K562 (cell line): ENCODE measurements around the gene ENKUR. TPM values are rescaled to one million over a fixed set of nuclear protein-coding genes. Genes with fewer than 3 reads are reported as not detected.

Source experiments
- ATF3 ChIP-seq, 2 experiments: fragments of 450-650 bp in 1 of 2; sonication (generic) in 1 of 2; formaldehyde crosslinking in 1 of 2; IDR thresholded peaks in 1 of 2; conservative IDR thresholded peaks in 1 of 2; 2 replicates each; pipeline versions ENCODE4 v1.6.1 to v1.8.1; 2016 to 2023; ENCODE audit warnings: mild to moderate bottlenecking in 2 of 2, moderate library complexity in 2 of 2, inconsistent platforms in 1 of 2, missing genetic modification reagents in 1 of 2
- BACH1 ChIP-seq: fragments of 200-800 bp; sonication (Bioruptor generic); IDR thresholded peaks from 2 replicates; pipeline ENCODE4 v1.6.1; 2016; ENCODE audit warnings: missing genetic modification characterization, missing compliant biosample characterization
- ETS1 ChIP-seq: conservative IDR thresholded peaks from 2 replicates; pipeline ENCODE4 v1.6.1; 2011; ENCODE audit warnings: low read depth, mild to moderate bottlenecking, low read length; ENCODE audit not compliant: control insufficient read depth
- KDM5B ChIP-seq: fragments of 200-600 bp; sonication (generic); IDR thresholded peaks from 2 replicates; pipeline ENCODE4 v1.6.1; 2012; ENCODE audit warnings: low read depth, mild to moderate bottlenecking, moderate library complexity, low read length, control low read depth, inconsistent platforms; ENCODE audit not compliant: insufficient replicate concordance
- MAZ ChIP-seq, 2 experiments: fragments of 450-650 bp in 1 of 2; sonication (generic) in 1 of 2; formaldehyde crosslinking; IDR thresholded peaks in 1 of 2; conservative IDR thresholded peaks in 1 of 2; 2 replicates each; pipeline versions ENCODE4 v1.4.0 to v1.5.0; 2020; ENCODE audit warnings: mild to moderate bottlenecking in 1 of 2, missing genetic modification reagents in 1 of 2
- MYC ChIP-seq, 2 experiments: fragments of 250-450 bp in 1 of 2; sonication (Bioruptor Pico) in 1 of 2; IDR thresholded peaks; 2 replicates each; pipeline versions ENCODE4 v1.5.1 to v1.6.1; 2012 to 2021; ENCODE audit warnings: low read depth in 2 of 2, borderline replicate concordance in 1 of 2, improper control_type of control experiment in 1 of 2, low read length in 1 of 2, mild to moderate bottlenecking in 1 of 2, moderate library complexity in 1 of 2
- NCOA4 ChIP-seq: fragments of 450-650 bp; IDR thresholded peaks from 2 replicates; pipeline ENCODE4 v1.6.1; 2018; ENCODE audit warnings: mild to moderate bottlenecking; ENCODE audit not compliant: partially characterized antibody
- POLR2H ChIP-seq: IDR thresholded peaks from 2 replicates; pipeline ENCODE4 v1.6.1; 2016; ENCODE audit warnings: missing genetic modification characterization, low read depth, mild to moderate bottlenecking, control low read depth, missing compliant biosample characterization, moderate library complexity
- STAT5A ChIP-seq: IDR thresholded peaks from 2 replicates; pipeline ENCODE4 v1.6.1; 2012; ENCODE audit warnings: low read length, inconsistent platforms, borderline replicate concordance
- TBP ChIP-seq: optimal IDR thresholded peaks from 2 replicates; pipeline ENCODE3; 2011; ENCODE audit warnings: low read depth, low read length, improper control_type of control experiment
- YY1 ChIP-seq, 3 experiments: IDR thresholded peaks; 2 replicates each; pipeline ENCODE4 v1.6.1; 2011; ENCODE audit warnings: low read length in 2 of 3, mild to moderate bottlenecking in 2 of 3, moderate library complexity in 2 of 3, borderline replicate concordance in 1 of 3, control low read depth in 1 of 3, low read depth in 1 of 3; ENCODE audit not compliant: insufficient read depth in 3 of 3, insufficient replicate concordance in 2 of 3, control insufficient read depth in 1 of 3, insufficient read length in 1 of 3; ENCODE audit errors: extremely low read depth in 1 of 3
- ZBTB5 ChIP-seq: fragments of 450-650 bp; IDR thresholded peaks from 2 replicates; pipeline ENCODE4 v1.6.1; 2017; ENCODE audit warnings: antibody characterized with exemption
- ZNF592 ChIP-seq: fragments of 450-650 bp; IDR thresholded peaks from 2 replicates; pipeline ENCODE4 v1.6.1; 2017; ENCODE audit warnings: antibody characterized with exemption, mild to moderate bottlenecking
- polyA plus RNA-seq, 8 experiments: library from polyadenylated mRNA; depleted of rRNA in 4 of 8; stranded (reverse) in 5 of 8; unstranded in 3 of 8; fragments of >200 nt; fragmentation: Nextera tagmentation in 2 of 8; fragmentation: Illumina TruSeq in 1 of 8; extraction: Ambion mirVana in 2 of 8; extraction: Trizol in 1 of 8; gene quantifications; 2 replicates each; pipeline versions ENCODE4 v1.2.1 to v1.2.3, GENCODE V29; 2011 to 2014; ENCODE audit warnings: inconsistent platforms in 1 of 8, missing spikeins in 1 of 8
- total RNA-seq, 7 experiments: library from RNA; depleted of rRNA in 6 of 7; stranded (reverse); fragments of >200 nt in 6 of 7; fragmentation: Illumina TruSeq in 2 of 7; extraction: Trizol in 2 of 7; gene quantifications; 2 replicates each; pipeline versions ENCODE4 v1.2.1 to v1.2.3, GENCODE V29; 2011 to 2021; ENCODE audit warnings: low replicate concordance in 1 of 7

The ENKUR gene
- total and polyA plus RNA-seq, 9 of the 15 experiments (the other 6 are each of a cell fraction or from before 2014, with no cell fraction given): 0.06 to 0.46 (median 0.20) TPM

- peak in 1 of 3 experiments; percentile 21 for TF ChIP-seq YY1 (IDR thresholded peaks at IDR 0.05; ENCODE audit: borderline replicate concordance in 1 of 3, control insufficient read depth in 1 of 3, extremely low read depth in 1 of 3, insufficient read depth in 3 of 3, insufficient read length in 1 of 3, insufficient replicate concordance in 2 of 3, low read depth in 1 of 3, low read length in 2 of 3)
- peak; percentile 75 for TF ChIP-seq KDM5B
- 0 out of 2 replicates have a peak, but pooled peaks have one; percentile 33 for TF ChIP-seq BACH1 (tag)
- no peak for TF ChIP-seq ETS1
- TF ChIP-seq ZBTB5: peak; percentile 79
- TF ChIP-seq ATF3 (IDR thresholded peaks at IDR 0.05): no peak
- TF ChIP-seq ATF3 (CRISPR knock-in tag; conservative IDR thresholded peaks at IDR 0.05): 0 out of 2 replicates have a peak, but pooled peaks have one; percentile 3
- no peak for TF ChIP-seq NCOA4
- TF ChIP-seq POLR2H (tag): peak; percentile 86
- TF ChIP-seq MAZ (CRISPR knock-in tag; conservative IDR thresholded peaks at IDR 0.05 in 1 of 2, IDR thresholded peaks at IDR 0.05 in 1 of 2): 0 out of 4 replicates have a peak, but pooled peaks of 1 of the 2 experiments have one; percentile 44
- no peak; the same call in 1 of the 2 replicates for TF ChIP-seq MYC (IDR thresholded peaks at IDR 0.05; ENCODE audit: low read depth, low read length)
- TF ChIP-seq MYC (CRISPR knock-in tag; IDR thresholded peaks at IDR 0.05; ENCODE audit: borderline replicate concordance, low read depth): 0 out of 2 replicates have a peak, but pooled peaks have one; percentile 13
- TF ChIP-seq TBP: peak; percentile 77
- TF ChIP-seq STAT5A: peak; percentile 66
- TF ChIP-seq ZNF592: peak; percentile 71
These were observed 64.5 kb downstream of the ENKUR start (continued) for GRCh38 chr10:24951201-24952142.
